GM19099 (cell line): ENCODE results near the gene TAX1BP3.

Source experiments
- POLR2A ChIP-seq: IDR thresholded peaks from 3 replicates; pipeline ENCODE4 v1.6.1; 2011; ENCODE audit warnings: low read depth; ENCODE audit not compliant: insufficient read length; ENCODE audit errors: extremely low read depth

Gene TAX1BP3

GRCh38 chr17:3626831-3627768, 41.3 kb downstream of the TAX1BP3 start:
- TF ChIP-seq POLR2A, result no peak

GRCh38 chr17:3622977-3623594, 45.3 kb downstream of the TAX1BP3 start:
- no peak for TF ChIP-seq POLR2A

GRCh38 chr17:3621146-3621720, 47.1 kb downstream of the TAX1BP3 start:
- no peak for TF ChIP-seq POLR2A

GRCh38 chr17:3615160-3615870, 53.1 kb downstream of the TAX1BP3 start:
- TF ChIP-seq POLR2A, result no peak

GRCh38 chr17:3613124-3613523, 55.3 kb downstream of the TAX1BP3 start:
- no peak for TF ChIP-seq POLR2A
